Body of pancreas (tissue), 4 donors: Measurements from ENCODE around the gene GLT6D1. TPM values are rescaled to one million over a fixed set of nuclear protein-coding genes. Genes with fewer than 3 reads are reported as not detected.

Source experiments
- ATAC-seq: fragments of 150-250 bp; one replicate; pipeline ENCODE4 v1.9.1; 2016
- DNase-seq, 4 donors: peaks; one replicate each; pipeline ENCODE4 v3.0.0-alpha.2; 2019
- H3K27ac ChIP-seq, 4 donors: fragments of 200-600 bp; sonication (generic); 1 replicate in 3 of 4; 2 replicates in 1 of 4; pipeline versions ENCODE4 v1.5.1 to v1.6.1; 2016 to 2019; ENCODE audit warnings: mild to moderate bottlenecking in 1 of 4, mixed read lengths in 1 of 4, moderate library complexity in 1 of 4
- H3K27me3 ChIP-seq, 2 donors: fragments of 200-600 bp; sonication (generic); one replicate each; pipeline ENCODE4 v1.6.0; 2016; ENCODE audit warnings: mild to moderate bottlenecking in 1 of 2
- H3K36me3 ChIP-seq, 2 donors: fragments of 200-600 bp; sonication (generic); replicated peaks in 1 of 2; 2 replicates each; pipeline ENCODE4 v1.5.1; 2016; ENCODE audit warnings: low read depth in 2 of 2; ENCODE audit not compliant: insufficient read depth in 1 of 2
- H3K4me1 ChIP-seq: fragments of 200-600 bp; sonication (generic); one replicate; pipeline ENCODE4 v1.6.0; 2016
- H3K4me3 ChIP-seq, 2 donors: fragments of 200-600 bp; sonication (generic); 1 replicate in 1 of 2; 2 replicates in 1 of 2; pipeline ENCODE4 v1.5.1; 2016 to 2019
- H3K9me3 ChIP-seq, 3 donors: fragments of 200-600 bp; sonication (generic); 1 replicate in 2 of 3; 2 replicates in 1 of 3; pipeline ENCODE4 v1.5.1; 2016
- POLR2A ChIP-seq, 3 donors: fragments of 450-650 bp; IDR thresholded peaks; one replicate each; pipeline ENCODE4 v1.6.1; 2016; ENCODE audit warnings: antibody characterized with exemption in 3 of 3, mild to moderate bottlenecking in 2 of 3
- WGBS, 2 donors: methylation state at CpG; one replicate each; pipeline ENCODE4 v1.1.5; 2017; 5-methylcytosine and 5-hydroxymethylcytosine counted together
- intact Hi-C: fragments of 100-400 bp; cut with DNase I; formaldehyde crosslinking; loops from one replicate; pipeline ENCODE4 v1.15.1; 2023
- total RNA-seq, 2 donors: library from RNA; depleted of rRNA; stranded (reverse); fragments of >200 nt; gene quantifications; one replicate each; pipeline ENCODE4 v1.1.0, GENCODE V29; 2016
- TF ChIP-seq, protein P1 (sequence below), 7 experiments: fragments of 450-650 bp in 4 of 7; fragments of 200-600 bp in 3 of 7; sonication (generic) in 3 of 7; IDR thresholded peaks; one replicate each; pipeline ENCODE4 v1.5.1; 2016 to 2019; ENCODE audit warnings: antibody characterized with exemption in 7 of 7

The GLT6D1 gene
- total RNA-seq, 2 donors from 2014 or later: not detected

DNA sequence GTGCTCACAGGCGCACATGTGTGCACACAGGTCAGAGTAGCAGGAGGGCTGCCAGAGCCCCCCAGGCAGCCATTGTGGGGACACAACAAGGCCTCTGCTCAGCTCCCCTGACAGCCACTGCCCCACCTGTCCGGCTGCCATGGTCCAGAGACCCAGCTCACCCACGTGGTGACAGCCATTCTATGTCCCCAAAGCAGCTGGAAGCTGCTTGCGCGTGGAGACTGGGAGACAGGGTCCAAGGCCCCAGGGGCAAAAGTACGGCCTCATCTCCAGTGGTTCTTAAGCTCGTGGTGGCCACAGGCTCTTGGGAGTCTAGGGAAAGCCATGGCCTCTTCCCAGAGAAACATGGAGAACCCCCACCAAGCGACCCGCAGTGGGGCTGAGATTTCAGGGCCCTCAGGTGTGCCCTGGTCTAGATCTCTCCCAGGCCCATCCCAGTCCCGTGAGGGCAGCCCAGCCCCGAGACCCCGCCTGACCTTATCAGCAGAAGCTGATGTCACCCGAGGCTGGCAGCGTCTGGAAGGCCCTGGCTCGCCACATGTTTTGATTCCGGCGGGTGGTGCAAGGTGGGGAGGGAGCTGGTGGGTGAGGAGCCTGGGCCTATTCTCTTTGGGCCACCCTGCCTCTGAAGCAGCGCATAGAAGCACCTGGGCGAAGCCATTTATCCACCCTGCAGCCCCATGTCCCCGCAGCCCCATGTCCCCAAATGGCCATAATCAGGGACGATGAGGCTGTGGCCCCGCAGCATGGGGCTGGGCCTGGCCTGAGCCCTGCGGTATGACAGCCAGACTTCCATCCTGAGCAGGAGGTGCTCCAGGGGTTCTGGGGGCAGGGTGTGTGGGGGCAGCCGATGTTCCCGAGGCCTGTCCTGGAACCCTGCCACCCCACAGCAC, 31.7 kb downstream of the GLT6D1 start:
- no peaks in the 10 kb centered on the region for H3K4me1 ChIP-seq
- 60 to 62% methylated on average over 4 to 23 of the region's 25 CpGs for WGBS, 2 donors
- DNase-seq (no peak), ATAC-seq (no peak)
- no peaks in the 10 kb centered on the region for H3K36me3 ChIP-seq
- no peak overlapping the region for H3K27ac ChIP-seq
- no peak for TF ChIP-seq POLR2A (IDR thresholded peaks at IDR 0.05)
- TF ChIP-seq, protein P1, sequence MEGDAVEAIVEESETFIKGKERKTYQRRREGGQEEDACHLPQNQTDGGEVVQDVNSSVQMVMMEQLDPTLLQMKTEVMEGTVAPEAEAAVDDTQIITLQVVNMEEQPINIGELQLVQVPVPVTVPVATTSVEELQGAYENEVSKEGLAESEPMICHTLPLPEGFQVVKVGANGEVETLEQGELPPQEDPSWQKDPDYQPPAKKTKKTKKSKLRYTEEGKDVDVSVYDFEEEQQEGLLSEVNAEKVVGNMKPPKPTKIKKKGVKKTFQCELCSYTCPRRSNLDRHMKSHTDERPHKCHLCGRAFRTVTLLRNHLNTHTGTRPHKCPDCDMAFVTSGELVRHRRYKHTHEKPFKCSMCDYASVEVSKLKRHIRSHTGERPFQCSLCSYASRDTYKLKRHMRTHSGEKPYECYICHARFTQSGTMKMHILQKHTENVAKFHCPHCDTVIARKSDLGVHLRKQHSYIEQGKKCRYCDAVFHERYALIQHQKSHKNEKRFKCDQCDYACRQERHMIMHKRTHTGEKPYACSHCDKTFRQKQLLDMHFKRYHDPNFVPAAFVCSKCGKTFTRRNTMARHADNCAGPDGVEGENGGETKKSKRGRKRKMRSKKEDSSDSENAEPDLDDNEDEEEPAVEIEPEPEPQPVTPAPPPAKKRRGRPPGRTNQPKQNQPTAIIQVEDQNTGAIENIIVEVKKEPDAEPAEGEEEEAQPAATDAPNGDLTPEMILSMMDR (IDR thresholded peaks at IDR 0.05): no peak
- no peak overlapping the region for H3K4me3 ChIP-seq
- H3K9me3 ChIP-seq: no peaks in the 10 kb centered on the region
- peaks cover 0 to 5% of the 10 kb centered on the region in 2 donors for H3K27me3 ChIP-seq
- intact Hi-C loops: no loop called here

DNA sequence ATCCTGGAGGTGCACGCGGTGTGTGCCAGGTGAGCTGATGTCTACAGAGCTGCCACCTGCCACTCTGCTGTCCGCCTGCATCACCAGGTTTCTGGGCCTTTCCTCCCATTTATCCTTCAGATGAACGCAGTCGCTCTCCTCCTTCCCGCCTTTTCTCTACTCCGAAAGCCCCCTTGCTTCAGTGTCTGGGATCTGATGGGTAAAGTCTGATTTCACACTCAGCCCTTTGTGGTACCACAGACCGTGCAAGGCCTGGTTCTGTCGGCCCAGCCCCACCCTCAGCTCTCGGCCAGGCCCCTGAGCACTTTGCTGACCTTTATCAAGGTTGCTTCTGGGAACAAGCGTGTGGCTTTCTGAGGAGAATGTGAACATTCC, 32.5 kb downstream of the GLT6D1 start:
- H3K27ac ChIP-seq: no peak overlapping the region
- TF ChIP-seq POLR2A (IDR thresholded peaks at IDR 0.05): no peak
- TF ChIP-seq, protein P1 (IDR thresholded peaks at IDR 0.05): no peak
- peaks cover 0 to 5% of the 10 kb centered on the region in 2 donors for H3K27me3 ChIP-seq
- DNase-seq: no peak
- no peak for ATAC-seq
- intact Hi-C loops: no loop called here
- WGBS, 2 donors: 78 to 86% methylated on average over 9 to 11 of the region's 11 CpGs
- H3K9me3 ChIP-seq: no peaks in the 10 kb centered on the region
- no peaks in the 10 kb centered on the region for H3K36me3 ChIP-seq
- H3K4me1 ChIP-seq: no peaks in the 10 kb centered on the region
- H3K4me3 ChIP-seq: no peak overlapping the region

DNA sequence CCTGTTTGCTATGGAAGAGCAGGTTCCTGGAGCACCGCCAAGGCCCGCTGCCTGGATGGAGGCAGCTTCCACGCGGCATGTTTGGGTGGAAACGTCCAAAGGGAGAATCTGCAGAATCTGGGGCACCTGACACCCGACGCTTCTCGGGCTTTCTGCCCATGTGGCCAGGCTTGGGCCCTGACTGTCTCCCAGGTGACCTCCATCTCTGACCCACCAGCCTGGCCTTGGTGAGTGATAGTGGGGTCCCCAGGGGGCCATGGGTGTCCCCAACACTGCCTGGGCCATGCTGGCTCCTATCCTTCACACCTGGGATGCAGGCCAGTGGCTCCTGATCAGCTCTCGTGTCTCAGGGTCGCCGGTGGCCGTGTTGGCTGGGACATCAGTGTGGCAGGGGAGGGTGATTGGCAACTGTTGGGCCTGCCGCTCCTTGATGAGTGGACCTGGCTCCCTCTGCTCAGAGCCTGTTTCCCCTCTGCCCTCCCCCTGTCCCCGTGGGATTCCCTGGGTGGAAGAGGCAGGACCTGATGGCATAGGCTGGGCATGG, 34.0 kb downstream of the GLT6D1 start:
- 20 to 48% methylated on average over 8 to 13 of the region's 14 CpGs for WGBS, 2 donors
- H3K4me1 ChIP-seq: no peaks in the 10 kb centered on the region
- H3K27ac ChIP-seq: no peak overlapping the region
- peak in 2 of 4 donors; percentile 4 to 10 for DNase-seq
- no peaks in the 10 kb centered on the region for H3K9me3 ChIP-seq
- H3K4me3 ChIP-seq: no peak overlapping the region
- intact Hi-C loops: no loop called here
- TF ChIP-seq POLR2A (IDR thresholded peaks at IDR 0.05): no peak
- TF ChIP-seq, protein P1 (IDR thresholded peaks at IDR 0.05): no peak
- H3K36me3 ChIP-seq: no peaks in the 10 kb centered on the region
- ATAC-seq: no peak
- peaks cover 0 to 5% of the 10 kb centered on the region in 2 donors for H3K27me3 ChIP-seq

DNA sequence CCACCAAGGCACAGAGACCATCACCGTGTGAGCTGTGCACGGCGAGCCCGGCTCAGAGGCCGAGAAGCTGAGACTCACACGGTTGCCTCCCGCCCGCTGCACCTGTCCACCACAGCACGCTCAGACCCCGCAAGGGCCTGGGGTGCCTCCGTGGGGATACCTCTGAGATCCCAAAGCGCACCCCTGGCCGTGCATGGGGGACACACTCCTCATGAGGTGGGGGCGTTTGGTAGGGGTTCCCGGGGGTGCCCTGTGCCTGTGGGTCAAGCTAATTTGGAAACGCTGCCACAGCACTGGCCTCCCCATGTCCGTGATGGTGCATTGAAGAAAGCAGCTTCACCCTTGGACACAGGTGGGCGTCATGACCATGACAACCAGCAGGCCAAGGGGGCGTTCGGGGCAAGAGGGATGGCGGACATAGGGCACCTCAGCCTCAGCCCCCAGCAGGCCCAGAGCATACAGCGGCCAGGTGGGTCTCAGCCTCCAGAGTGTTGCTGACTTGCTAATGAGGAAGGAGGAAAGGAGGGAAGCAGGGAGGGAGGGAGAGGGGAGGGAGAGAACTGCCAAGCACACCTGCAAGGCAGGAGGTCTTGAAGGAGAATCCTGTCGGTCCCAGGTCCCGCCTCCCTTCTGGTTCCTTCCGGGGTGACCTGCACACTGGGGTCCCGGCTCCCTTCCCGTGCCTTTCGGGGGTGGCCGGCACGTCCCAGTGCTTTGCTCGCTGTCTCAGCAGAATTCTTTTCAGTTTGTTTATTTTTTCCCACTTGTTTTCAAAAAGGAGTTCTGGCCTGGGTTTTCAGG, 34.7 kb downstream of the GLT6D1 start:
- 41 to 57% methylated on average over 11 to 25 of the region's 31 CpGs for WGBS, 2 donors
- Histone ChIP-seq H3K36me3 (no peaks in the 10 kb centered on the region), H3K27ac (no peak overlapping the region), H3K4me1 (no peaks in the 10 kb centered on the region), H3K27me3 (peaks cover 0 to 5% of the 10 kb centered on the region in 2 donors), H3K4me3 (no peak overlapping the region), H3K9me3 (no peaks in the 10 kb centered on the region)
- TF ChIP-seq, protein P1 (IDR thresholded peaks at IDR 0.05): no peak
- no peak for TF ChIP-seq POLR2A (IDR thresholded peaks at IDR 0.05)
- ATAC-seq (peak; percentile 15), DNase-seq (peak in 1 of 4 donors; percentile 3)
- intact Hi-C loops: no loop called here
